CD14-positive monocyte (primary cell): ENCODE data around the gene POLD4. TPM values are rescaled to one million over a fixed set of nuclear protein-coding genes. Genes with fewer than 3 reads are reported as not detected.

Source experiments
- DNase-seq, 3 donors: peaks; one replicate each; pipeline ENCODE4 v3.0.0-alpha.2; 2011 to 2022
- H2AFZ ChIP-seq: 2 replicates; pipeline ENCODE4 v1.6.0; 2012; ENCODE audit warnings: mild to moderate bottlenecking, low read depth, low read length, inconsistent platforms; ENCODE audit not compliant: insufficient read depth, poor library complexity, severe bottlenecking
- H3K27ac ChIP-seq, 2 donors: 1 replicate in 1 of 2; 2 replicates in 1 of 2; pipeline ENCODE4 v1.5.1; 2012 to 2013; ENCODE audit warnings: low read length in 2 of 2, control low read depth in 1 of 2, inconsistent platforms in 1 of 2, low read depth in 1 of 2, mild to moderate bottlenecking in 1 of 2
- H3K27me3 ChIP-seq, 2 donors: one replicate each; pipeline versions ENCODE4 v1.6.0 to v1.6.1; 2011 to 2013; ENCODE audit warnings: low read length in 2 of 2; ENCODE audit not compliant: control insufficient read depth in 2 of 2, insufficient read depth in 2 of 2
- H3K36me3 ChIP-seq, 2 donors: replicated peaks in 1 of 2; 1 replicate in 1 of 2; 2 replicates in 1 of 2; pipeline versions ENCODE4 v1.5.1 to v1.6.1; 2012 to 2013; ENCODE audit warnings: low read length in 2 of 2, control low read depth in 1 of 2, inconsistent platforms in 1 of 2, mild to moderate bottlenecking in 1 of 2; ENCODE audit not compliant: insufficient read depth in 2 of 2, control insufficient read depth in 1 of 2
- H3K4me1 ChIP-seq, 2 donors: 1 replicate in 1 of 2; 2 replicates in 1 of 2; pipeline versions ENCODE4 v1.5.1 to v1.6.1; 2012 to 2013; ENCODE audit warnings: low read length in 2 of 2, control low read depth in 1 of 2, inconsistent platforms in 1 of 2, mild to moderate bottlenecking in 1 of 2, moderate library complexity in 1 of 2; ENCODE audit not compliant: insufficient read depth in 2 of 2, control insufficient read depth in 1 of 2
- H3K4me2 ChIP-seq: replicated peaks from 2 replicates; pipeline ENCODE3; 2012; ENCODE audit warnings: low read length, moderate library complexity, mild to moderate bottlenecking; ENCODE audit not compliant: poor library complexity, severe bottlenecking; ENCODE audit errors: extremely low read depth
- H3K4me3 ChIP-seq, 3 experiments: fragments of 200-600 bp in 1 of 3; sonication (generic) in 1 of 3; replicated peaks in 1 of 3; 1 replicate in 2 of 3; 2 replicates in 1 of 3; pipeline ENCODE4 v1.5.1; 2011 to 2013; ENCODE audit warnings: low read length in 3 of 3, mild to moderate bottlenecking in 3 of 3, control low read depth in 2 of 3, low read depth in 2 of 3, inconsistent platforms in 1 of 3, moderate library complexity in 1 of 3
- H3K79me2 ChIP-seq: 2 replicates; pipeline ENCODE4 v1.6.0; 2012; ENCODE audit warnings: mild to moderate bottlenecking, control low read depth, inconsistent platforms, low read length, moderate library complexity; ENCODE audit not compliant: insufficient read depth
- H3K9ac ChIP-seq: 2 replicates; pipeline ENCODE4 v1.6.0; 2017; ENCODE audit warnings: low read length, mild to moderate bottlenecking; ENCODE audit not compliant: insufficient read depth, poor library complexity, severe bottlenecking
- H3K9me3 ChIP-seq, 2 donors: replicated peaks in 1 of 2; 1 replicate in 1 of 2; 2 replicates in 1 of 2; pipeline versions ENCODE4 v1.5.1 to v1.6.1; 2012 to 2013; ENCODE audit warnings: low read length in 2 of 2, control low read depth in 1 of 2; ENCODE audit not compliant: control insufficient read depth in 1 of 2, insufficient read depth in 1 of 2
- H4K20me1 ChIP-seq: 2 replicates; pipeline ENCODE4 v1.6.0; 2012; ENCODE audit warnings: mild to moderate bottlenecking, low read length, control low read depth, moderate library complexity; ENCODE audit not compliant: insufficient read depth
- H3K27ac Mint-ChIP-seq, 7 donors: one replicate each; pipeline ENCODE4 v1.8.0; 2020; ENCODE audit warnings: mild to moderate bottlenecking in 7 of 7, mixed read lengths in 7 of 7, moderate library complexity in 6 of 7, inconsistent platforms in 2 of 7
- H3K27me3 Mint-ChIP-seq, 3 donors: one replicate each; pipeline ENCODE4 v1.8.0; 2021 to 2022; ENCODE audit warnings: low read depth in 3 of 3, mild to moderate bottlenecking in 3 of 3, mixed read lengths in 3 of 3, moderate library complexity in 3 of 3, inconsistent platforms in 1 of 3
- H3K36me3 Mint-ChIP-seq, 2 donors: one replicate each; pipeline ENCODE4 v1.8.0; 2020; ENCODE audit warnings: mixed read lengths in 2 of 2, inconsistent platforms in 1 of 2, mild to moderate bottlenecking in 1 of 2
- H3K4me1 Mint-ChIP-seq: one replicate; pipeline ENCODE4 v1.8.0; 2020; ENCODE audit warnings: mild to moderate bottlenecking, mixed read lengths
- H3K4me3 Mint-ChIP-seq, 2 donors: one replicate each; pipeline ENCODE4 v1.8.0; 2020; ENCODE audit warnings: mild to moderate bottlenecking in 2 of 2, mixed read lengths in 2 of 2, moderate library complexity in 1 of 2
- H3K9me3 Mint-ChIP-seq, 7 donors: one replicate each; pipeline ENCODE4 v1.8.0; 2020 to 2022; ENCODE audit warnings: mixed read lengths in 7 of 7, mild to moderate bottlenecking in 6 of 7, moderate library complexity in 6 of 7, inconsistent platforms in 2 of 7
- WGBS: methylation state at CpG from one replicate; pipeline ENCODE4 v1.1.5; 2013; ENCODE audit warnings: missing lambda C conversion rate; ENCODE audit not compliant: insufficient coverage; 5-methylcytosine and 5-hydroxymethylcytosine counted together
- intact Hi-C, 2 donors: fragments of 100-400 bp; cut with micrococcal nuclease; formaldehyde crosslinking; loops; one replicate each; pipeline versions ENCODE4 v1.15.0 to v1.15.1; 2023
- polyA plus RNA-seq, 3 donors: library from polyadenylated mRNA; depleted of rRNA in 1 of 3; unstranded in 2 of 3; stranded (reverse) in 1 of 3; fragments of 300-500 nt in 2 of 3; fragments of >200 nt in 1 of 3; fragmentation: Illumina TruSeq in 2 of 3; gene quantifications; 1 replicate in 2 of 3; 2 replicates in 1 of 3; pipeline ENCODE4 v1.2.3, GENCODE V29; 2012 to 2021
- TF ChIP-seq, protein P1 (sequence below): fragments of 200-600 bp; IDR thresholded peaks from one replicate; pipeline ENCODE4 v1.8.0; 2022; ENCODE audit warnings: antibody characterized with exemption, mild to moderate bottlenecking

The POLD4 gene
- polyA plus RNA-seq, 3 donors, result 157 to 205 (median 176) TPM

DNA sequence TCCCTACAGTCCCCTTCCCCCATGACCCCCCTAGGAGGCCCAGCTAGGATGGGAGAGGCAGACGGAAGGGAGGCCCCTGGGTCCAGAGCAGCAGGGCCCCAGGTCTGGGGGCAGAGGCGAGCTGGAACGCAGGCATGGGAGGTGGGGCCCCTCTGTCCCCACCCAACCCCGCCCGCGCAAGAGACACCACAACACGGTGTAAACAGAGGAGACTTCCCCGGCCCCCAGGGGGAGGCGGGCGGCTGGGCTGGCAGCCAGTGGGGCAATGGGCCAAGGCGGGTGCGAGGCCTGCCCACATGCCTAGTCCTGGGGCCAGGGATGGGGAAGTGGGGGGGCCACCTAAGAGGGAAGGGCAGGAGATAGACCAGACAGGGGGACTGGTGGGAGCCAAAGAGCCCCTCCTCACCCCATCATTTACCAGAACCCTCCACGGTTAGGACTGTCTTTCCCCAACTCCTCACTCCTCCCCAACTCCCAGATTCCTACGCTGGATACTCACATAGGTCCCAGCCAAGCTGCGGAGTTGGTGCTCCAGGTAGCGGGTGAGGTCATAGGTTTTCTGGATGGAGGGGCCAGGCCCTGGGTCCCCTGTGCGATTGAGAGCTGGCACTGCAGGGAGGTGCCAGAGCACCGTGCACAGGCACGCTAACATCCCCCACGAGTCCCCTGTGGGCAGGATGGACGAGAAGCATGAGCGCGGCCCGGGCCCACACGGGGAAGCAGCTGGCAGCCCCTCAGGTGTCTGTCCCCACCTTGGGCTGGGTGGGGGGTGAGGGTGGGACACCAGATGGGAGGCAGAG, 13.8 kb upstream of the POLD4 start:
- TF ChIP-seq, protein P1, sequence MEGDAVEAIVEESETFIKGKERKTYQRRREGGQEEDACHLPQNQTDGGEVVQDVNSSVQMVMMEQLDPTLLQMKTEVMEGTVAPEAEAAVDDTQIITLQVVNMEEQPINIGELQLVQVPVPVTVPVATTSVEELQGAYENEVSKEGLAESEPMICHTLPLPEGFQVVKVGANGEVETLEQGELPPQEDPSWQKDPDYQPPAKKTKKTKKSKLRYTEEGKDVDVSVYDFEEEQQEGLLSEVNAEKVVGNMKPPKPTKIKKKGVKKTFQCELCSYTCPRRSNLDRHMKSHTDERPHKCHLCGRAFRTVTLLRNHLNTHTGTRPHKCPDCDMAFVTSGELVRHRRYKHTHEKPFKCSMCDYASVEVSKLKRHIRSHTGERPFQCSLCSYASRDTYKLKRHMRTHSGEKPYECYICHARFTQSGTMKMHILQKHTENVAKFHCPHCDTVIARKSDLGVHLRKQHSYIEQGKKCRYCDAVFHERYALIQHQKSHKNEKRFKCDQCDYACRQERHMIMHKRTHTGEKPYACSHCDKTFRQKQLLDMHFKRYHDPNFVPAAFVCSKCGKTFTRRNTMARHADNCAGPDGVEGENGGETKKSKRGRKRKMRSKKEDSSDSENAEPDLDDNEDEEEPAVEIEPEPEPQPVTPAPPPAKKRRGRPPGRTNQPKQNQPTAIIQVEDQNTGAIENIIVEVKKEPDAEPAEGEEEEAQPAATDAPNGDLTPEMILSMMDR, result no peak
- peaks cover 10% of the 10 kb centered on the region for H4K20me1 ChIP-seq

DNA sequence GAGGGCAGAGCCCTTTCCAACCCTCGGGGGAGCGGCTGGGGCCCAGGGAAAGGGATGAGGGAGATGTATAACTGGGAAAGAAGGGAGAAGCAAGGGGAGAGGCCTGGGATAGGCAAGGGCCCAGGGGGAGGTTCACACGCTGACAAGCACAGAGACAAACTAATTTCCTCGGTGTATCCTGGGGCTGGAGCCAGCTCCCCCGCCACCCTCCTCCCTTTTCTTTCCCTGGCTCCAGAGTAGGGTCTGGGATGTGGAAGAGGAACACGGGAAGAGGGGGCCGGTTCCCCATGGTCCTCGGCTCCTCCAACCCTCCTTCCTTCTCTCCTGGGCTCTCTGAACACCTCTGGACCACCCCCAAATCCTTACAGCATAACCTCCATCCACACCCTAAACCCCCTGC, 13.2 kb upstream of the POLD4 start:
- Histone ChIP-seq H4K20me1 (peaks cover 10% of the 10 kb centered on the region), H3K9me3 (no peaks in the 10 kb centered on the region), H3K4me1 (peaks cover 30 to 48% of the 10 kb centered on the region in 2 donors), H3K27ac (no peak overlapping the region), H3K4me2 (no peak overlapping the region), H2AFZ (no peak overlapping the region), H3K27me3 (no peaks in the 10 kb centered on the region), H3K9ac (no peak overlapping the region), H3K4me3 (no peak overlapping the region), H3K36me3 (peaks cover 3 to 17% of the 10 kb centered on the region in 2 donors), H3K79me2 (peaks cover 26% of the 10 kb centered on the region)
- TF ChIP-seq, protein P1, result no peak
- H3K27me3 Mint-ChIP-seq, result peaks cover 6 to 30% (median 18%) of the 10 kb centered on the region in 3 donors
- peaks cover 0 to 2% (median 0%) of the 10 kb centered on the region in 7 donors for H3K9me3 Mint-ChIP-seq
- peaks cover 66% of the 10 kb centered on the region for H3K4me1 Mint-ChIP-seq
- no peak for DNase-seq
- H3K36me3 Mint-ChIP-seq, result peaks cover 47 to 52% of the 10 kb centered on the region in 2 donors
- peak overlapping the region in 1 of 7 donors; percentile 52 for H3K27ac Mint-ChIP-seq
- H3K4me3 Mint-ChIP-seq, result no peak overlapping the region
- WGBS, result 75% methylated on average over 2 of the region's 8 CpGs
- intact Hi-C loops, result no loop called here

More for the DNA sequence above, 13.8 kb upstream of the POLD4 start:
- Histone ChIP-seq H3K9me3 (no peaks in the 10 kb centered on the region), H3K4me3 (no peak overlapping the region), H3K27me3 (no peaks in the 10 kb centered on the region), H3K36me3 (peaks cover 3 to 17% of the 10 kb centered on the region in 2 donors), H3K27ac (no peak overlapping the region), H2AFZ (no peak overlapping the region), H3K4me2 (no peak overlapping the region), H3K4me1 (peaks cover 36 to 54% of the 10 kb centered on the region in 2 donors), H3K79me2 (peaks cover 26% of the 10 kb centered on the region), H3K9ac (no peak overlapping the region)
- 38% methylated on average over 14 of the region's 25 CpGs for WGBS
- H3K27ac Mint-ChIP-seq, result peak overlapping the region in 1 of 7 donors; percentile 52
- H3K9me3 Mint-ChIP-seq, result peaks cover 0 to 5% (median 0%) of the 10 kb centered on the region in 7 donors
- H3K36me3 Mint-ChIP-seq, result peaks cover 47 to 52% of the 10 kb centered on the region in 2 donors
- DNase-seq, result no peak
- H3K4me1 Mint-ChIP-seq, result peaks cover 71% of the 10 kb centered on the region
- peaks cover 5 to 32% (median 22%) of the 10 kb centered on the region in 3 donors for H3K27me3 Mint-ChIP-seq
- H3K4me3 Mint-ChIP-seq, result peak overlapping the region in 1 of 2 donors; percentile 7
- intact Hi-C loops, result no loop called here
